Measurements from ENCODE around the gene PDZRN4.

The PDZRN4 gene

GRCh38 chr12:41606468-41607445 lies 418.6 kb downstream of the PDZRN4 start:
- no peak for TF ChIP-seq CTCF (IDR thresholded peaks at IDR 0.05)

GRCh38 chr12:41612892-41613557 lies 424.9 kb downstream of the PDZRN4 start:
- no peak for TF ChIP-seq CTCF (IDR thresholded peaks at IDR 0.05)

- no peak for TF ChIP-seq CTCF (IDR thresholded peaks at IDR 0.05)
Observed at GRCh38 chr12:41619705-41620104, 431.6 kb downstream of the PDZRN4 start.

- TF ChIP-seq CTCF (IDR thresholded peaks at IDR 0.05) = no peak
Observed at GRCh38 chr12:41621291-41621690, 433.2 kb downstream of the PDZRN4 start.

Measured in LNCAP (cell line).